NB4 (cell line): ENCODE results near the gene AKT1S1.

ENCODE experiments used
- POLR2A ChIP-seq: IDR thresholded peaks from 2 replicates; pipeline ENCODE4 v1.6.1; 2011; ENCODE audit warnings: mild to moderate bottlenecking; ENCODE audit not compliant: insufficient read length; ENCODE audit errors: extremely low read depth
- TF ChIP-seq, protein P1 (sequence below): IDR thresholded peaks from one replicate; pipeline ENCODE4 v1.5.1; 2012; ENCODE audit warnings: low read depth, low read length

DNA sequence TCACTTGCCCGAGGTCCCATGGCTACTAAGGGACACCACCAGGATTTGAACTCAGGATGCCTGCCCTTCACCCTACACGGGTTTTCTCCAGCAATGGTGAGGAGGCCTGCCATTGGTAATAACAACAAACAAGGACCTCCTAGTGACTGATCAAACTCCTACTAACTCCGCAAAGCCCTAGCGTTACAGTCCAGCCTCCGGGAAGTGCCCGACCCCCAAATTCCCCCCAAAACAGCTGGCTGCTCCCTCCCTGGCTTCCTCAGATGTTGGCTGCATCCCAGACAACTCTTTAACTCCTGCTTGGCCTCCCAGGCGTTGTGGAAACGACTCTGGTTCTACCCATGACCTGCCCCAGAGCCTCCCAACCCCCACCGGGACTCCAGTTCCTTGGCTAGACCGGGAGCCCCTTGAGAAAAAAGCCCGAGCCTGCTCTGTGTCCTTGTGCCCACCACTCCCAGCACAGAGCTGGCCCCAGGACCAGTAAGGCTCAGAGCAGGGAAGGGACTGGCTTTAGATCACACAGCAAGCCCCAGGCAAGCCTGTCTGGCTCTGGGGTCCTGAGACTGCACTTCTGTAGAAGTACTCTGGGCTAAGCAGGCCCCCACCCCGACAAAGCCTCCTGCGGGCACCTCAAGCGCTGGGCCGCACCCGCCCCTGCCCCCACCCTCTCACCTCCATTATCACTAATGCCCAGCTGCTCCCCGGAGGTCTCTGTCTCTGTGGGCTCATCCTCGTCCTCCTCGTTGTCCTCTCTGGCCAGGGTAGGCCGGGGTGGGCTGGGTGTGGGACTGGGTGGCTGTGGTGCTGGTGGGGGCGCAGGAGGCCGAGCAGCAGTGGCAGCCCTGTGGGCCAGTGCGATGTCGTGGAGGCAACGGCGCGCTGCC, 4.7 kb downstream of the AKT1S1 start:
- no peak for TF ChIP-seq POLR2A
- TF ChIP-seq, protein P1, sequence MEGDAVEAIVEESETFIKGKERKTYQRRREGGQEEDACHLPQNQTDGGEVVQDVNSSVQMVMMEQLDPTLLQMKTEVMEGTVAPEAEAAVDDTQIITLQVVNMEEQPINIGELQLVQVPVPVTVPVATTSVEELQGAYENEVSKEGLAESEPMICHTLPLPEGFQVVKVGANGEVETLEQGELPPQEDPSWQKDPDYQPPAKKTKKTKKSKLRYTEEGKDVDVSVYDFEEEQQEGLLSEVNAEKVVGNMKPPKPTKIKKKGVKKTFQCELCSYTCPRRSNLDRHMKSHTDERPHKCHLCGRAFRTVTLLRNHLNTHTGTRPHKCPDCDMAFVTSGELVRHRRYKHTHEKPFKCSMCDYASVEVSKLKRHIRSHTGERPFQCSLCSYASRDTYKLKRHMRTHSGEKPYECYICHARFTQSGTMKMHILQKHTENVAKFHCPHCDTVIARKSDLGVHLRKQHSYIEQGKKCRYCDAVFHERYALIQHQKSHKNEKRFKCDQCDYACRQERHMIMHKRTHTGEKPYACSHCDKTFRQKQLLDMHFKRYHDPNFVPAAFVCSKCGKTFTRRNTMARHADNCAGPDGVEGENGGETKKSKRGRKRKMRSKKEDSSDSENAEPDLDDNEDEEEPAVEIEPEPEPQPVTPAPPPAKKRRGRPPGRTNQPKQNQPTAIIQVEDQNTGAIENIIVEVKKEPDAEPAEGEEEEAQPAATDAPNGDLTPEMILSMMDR: no peak
